Endodermal cell (in vitro differentiated cells): ENCODE data around the gene KMT2C. TPM values are rescaled to one million over a fixed set of nuclear protein-coding genes. Genes with fewer than 3 reads are reported as not detected.
"Not testable (repeated sequence)": the region's sequence is repeated elsewhere in the genome, so short reads cannot be mapped to it uniquely, and the experiment has no call there.

Experiments used
- DNase-seq: peaks from one replicate; pipeline ENCODE4 v3.0.0-alpha.2; 2017
- H3K27ac ChIP-seq: 2 replicates; pipeline ENCODE4 v1.5.1; 2013; ENCODE audit warnings: mild to moderate bottlenecking, low read depth, low read length, moderate library complexity
- H3K27me3 ChIP-seq: 2 replicates; pipeline ENCODE4 v1.6.1; 2013; ENCODE audit warnings: mild to moderate bottlenecking, low read length, moderate library complexity; ENCODE audit not compliant: insufficient read depth, control insufficient read depth, poor library complexity, severe bottlenecking
- H3K36me3 ChIP-seq: 2 replicates; pipeline ENCODE4 v1.7.0; 2013; ENCODE audit warnings: mild to moderate bottlenecking, low read length, moderate library complexity; ENCODE audit not compliant: control insufficient read depth, insufficient read depth
- H3K4me1 ChIP-seq: one replicate; pipeline ENCODE4 v1.7.0; 2013; ENCODE audit warnings: low read length; ENCODE audit not compliant: control insufficient read depth, insufficient read depth
- H3K4me3 ChIP-seq: 2 replicates; pipeline ENCODE4 v1.5.1; 2013; ENCODE audit warnings: mild to moderate bottlenecking, low read length, moderate library complexity
- H3K9ac ChIP-seq: 2 replicates; pipeline ENCODE4 v1.6.1; 2013; ENCODE audit warnings: mild to moderate bottlenecking, low read length, moderate library complexity; ENCODE audit not compliant: poor library complexity, severe bottlenecking; ENCODE audit errors: extremely low read depth
- H3K9me3 ChIP-seq: 2 replicates; pipeline ENCODE4 v1.6.1; 2013; ENCODE audit warnings: mild to moderate bottlenecking, low read length, moderate library complexity; ENCODE audit not compliant: control insufficient read depth
- H3K27ac Mint-ChIP-seq: 2 replicates; pipeline ENCODE4 v1.8.0; 2020; ENCODE audit warnings: mixed read lengths
- H3K27me3 Mint-ChIP-seq: 2 replicates; pipeline ENCODE4 v1.8.0; 2021; ENCODE audit warnings: mild to moderate bottlenecking, mixed read lengths; ENCODE audit not compliant: insufficient read depth
- H3K36me3 Mint-ChIP-seq: 2 replicates; pipeline ENCODE4 v1.8.0; 2020; ENCODE audit warnings: low read depth, mixed read lengths
- H3K4me1 Mint-ChIP-seq: 2 replicates; pipeline ENCODE4 v1.8.0; 2020; ENCODE audit warnings: mixed read lengths
- H3K4me3 Mint-ChIP-seq: 2 replicates; pipeline ENCODE4 v1.8.0; 2020; ENCODE audit warnings: mild to moderate bottlenecking, moderate library complexity, mixed read lengths
- H3K9me3 Mint-ChIP-seq: 2 replicates; pipeline ENCODE4 v1.8.0; 2020; ENCODE audit warnings: mild to moderate bottlenecking, mixed read lengths
- CTCF ChIP-seq: fragments of 200-600 bp; sonication (generic); conservative IDR thresholded peaks from 2 replicates; pipeline ENCODE4 v1.5.0; 2021; ENCODE audit warnings: antibody characterized with exemption, mild to moderate bottlenecking
- WGBS, 2 experiments: methylation state at CpG; one replicate each; pipeline versions ENCODE4 v1.1.5 to v1.1.7; 2013; ENCODE audit warnings: missing lambda C conversion rate in 2 of 2, mixed read lengths in 1 of 2; ENCODE audit not compliant: insufficient coverage in 1 of 2, insufficient read length in 1 of 2; 5-methylcytosine and 5-hydroxymethylcytosine counted together
- total RNA-seq, 2 donors: library from RNA; stranded (reverse); fragmentation: NEBNext Ultra II Directional in 1 of 2; extraction: Animal tissue kit (Norgen Biotek cat#: 25700) in 1 of 2; gene quantifications; 2 replicates in 1 of 2; 3 replicates in 1 of 2; pipeline ENCODE4 v1.2.1, GENCODE V29; 2021

Gene KMT2C
- total RNA-seq, 2 donors from 2014 or later, result 54.3 to 60.6 TPM

DNA sequence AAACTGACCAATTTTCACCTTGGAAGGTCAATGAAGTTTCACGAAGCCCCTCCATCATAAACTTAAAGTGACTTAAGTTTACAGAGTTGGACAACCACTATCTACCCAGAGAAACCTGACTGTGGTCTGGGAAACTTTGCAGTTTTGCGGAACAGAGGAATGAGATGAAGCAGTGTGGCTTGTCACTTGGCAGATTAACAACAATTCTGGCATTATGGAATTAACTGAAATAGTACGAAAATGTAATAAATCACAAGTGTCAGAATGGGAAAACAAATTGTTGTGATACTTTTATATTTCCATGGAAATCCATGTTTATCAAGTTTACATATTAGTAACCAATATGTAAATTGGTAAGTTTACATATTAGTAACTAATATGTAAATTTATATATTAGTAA lies 4.9 kb downstream of the KMT2C start:
- Mint-ChIP-seq H3K9me3 (peaks cover 1% of the 10 kb centered on the region), H3K36me3 (no peaks in the 10 kb centered on the region), H3K4me1 (peaks cover 20% of the 10 kb centered on the region), H3K4me3 (no peak overlapping the region), H3K27me3 (no peaks in the 10 kb centered on the region), H3K27ac (no peak overlapping the region)
- H3K36me3 ChIP-seq, result no peaks in the 10 kb centered on the region
- WGBS, 2 experiments, result 86 to 98% methylated on average over 1 to 3 of the region's 3 CpGs
- no peak for DNase-seq
- H3K9ac ChIP-seq, result no peak overlapping the region
- H3K27me3 ChIP-seq, result no peaks in the 10 kb centered on the region
- H3K9me3 ChIP-seq, result no peaks in the 10 kb centered on the region
- TF ChIP-seq CTCF, result no peak
- no peak overlapping the region for H3K27ac ChIP-seq
- H3K4me1 ChIP-seq, result no peaks in the 10 kb centered on the region
- no peak overlapping the region for H3K4me3 ChIP-seq

DNA sequence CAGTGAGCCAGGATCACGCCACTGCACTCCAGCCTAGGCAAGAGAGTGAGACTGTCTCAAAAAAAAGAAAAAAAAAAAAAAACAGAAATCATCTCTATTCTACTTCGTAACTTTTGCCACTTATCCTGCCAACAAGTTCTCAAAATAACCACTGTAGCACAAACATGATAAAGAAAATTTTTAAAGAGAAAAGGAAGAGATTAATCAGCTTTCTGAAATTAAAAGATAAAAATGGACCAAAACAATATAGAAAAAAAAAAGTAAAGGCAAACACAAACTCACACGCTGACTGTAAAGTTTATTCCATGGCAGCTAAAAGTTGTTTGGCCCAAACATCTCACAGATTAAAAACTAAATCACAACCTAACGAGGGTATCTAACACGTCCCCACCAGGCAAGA lies 5.7 kb downstream of the KMT2C start:
- H3K27me3 ChIP-seq, H3K4me3 ChIP-seq, H3K27ac Mint-ChIP-seq, H3K27me3 Mint-ChIP-seq, H3K27ac ChIP-seq, H3K36me3 Mint-ChIP-seq, H3K9ac ChIP-seq, H3K4me1 ChIP-seq, H3K36me3 ChIP-seq, H3K9me3 Mint-ChIP-seq, DNase-seq, H3K9me3 ChIP-seq, H3K4me3 Mint-ChIP-seq: not testable (repeated sequence)
- WGBS, 2 experiments, result 83 to 97% methylated on average over 1 to 4 of the region's 5 CpGs
- peaks cover 25% of the 10 kb centered on the region for H3K4me1 Mint-ChIP-seq

- no peaks in the 10 kb centered on the region for H3K27me3 ChIP-seq
- no peaks in the 10 kb centered on the region for H3K4me1 ChIP-seq
- Mint-ChIP-seq H3K9me3 (peaks cover 36% of the 10 kb centered on the region), H3K4me3 (no peak overlapping the region), H3K4me1 (peaks cover 16% of the 10 kb centered on the region), H3K36me3 (peaks cover 30% of the 10 kb centered on the region), H3K27me3 (no peaks in the 10 kb centered on the region), H3K27ac (no peak overlapping the region)
- H3K9me3 ChIP-seq, result peaks cover 28% of the 10 kb centered on the region
- no peak for TF ChIP-seq CTCF
- H3K36me3 ChIP-seq, result peaks cover 8% of the 10 kb centered on the region
- no peak overlapping the region for H3K4me3 ChIP-seq
- H3K27ac ChIP-seq, result no peak overlapping the region
- no peak for DNase-seq
- WGBS, 2 experiments, result 98 to 99% methylated on average over 7 to 8 of the region's 8 CpGs
- no peak overlapping the region for H3K9ac ChIP-seq
Observed at GRCh38 chr7:152424348-152425108, 11.3 kb downstream of the KMT2C start.

- H3K9ac ChIP-seq, result no peak overlapping the region
- no peaks in the 10 kb centered on the region for H3K4me1 ChIP-seq
- H3K27ac ChIP-seq, result no peak overlapping the region
- peaks cover 8% of the 10 kb centered on the region for H3K36me3 ChIP-seq
- H3K9me3 ChIP-seq, result peaks cover 28% of the 10 kb centered on the region
- Mint-ChIP-seq H3K27me3 (no peaks in the 10 kb centered on the region), H3K4me1 (peaks cover 15% of the 10 kb centered on the region), H3K27ac (no peak overlapping the region), H3K4me3 (no peak overlapping the region), H3K36me3 (peaks cover 35% of the 10 kb centered on the region), H3K9me3 (peaks cover 36% of the 10 kb centered on the region)
- DNase-seq, result no peak
- WGBS, 2 experiments, result 91 to 100% methylated on average over 2 to 3 of the region's 3 CpGs
- H3K4me3 ChIP-seq, result no peak overlapping the region
- no peaks in the 10 kb centered on the region for H3K27me3 ChIP-seq
- TF ChIP-seq CTCF, result no peak
Observed at GRCh38 chr7:152423991-152424347, 11.8 kb downstream of the KMT2C start.

DNA sequence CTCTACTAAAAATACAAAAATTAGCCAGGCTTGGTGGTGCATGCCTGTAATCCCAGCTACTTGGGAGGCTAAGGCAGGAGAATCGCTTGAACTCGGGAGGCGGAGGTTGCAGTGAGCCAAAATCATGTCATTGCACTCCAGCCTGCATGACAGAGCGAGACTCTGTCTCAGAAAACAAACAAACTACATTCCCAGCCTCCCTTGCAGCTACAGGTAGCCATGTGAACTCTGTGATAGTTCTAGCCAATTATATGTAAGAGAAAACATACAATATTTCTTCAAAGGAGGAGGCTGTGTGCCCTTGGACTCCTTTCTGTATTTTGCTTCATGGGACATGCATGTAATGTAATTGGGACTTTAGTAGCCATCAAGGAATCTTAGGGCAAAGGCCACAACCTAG lies 12.6 kb downstream of the KMT2C start:
- not testable (repeated sequence) for H3K27me3 ChIP-seq, H3K4me3 Mint-ChIP-seq, H3K27me3 Mint-ChIP-seq, H3K27ac Mint-ChIP-seq, H3K4me1 ChIP-seq, H3K9ac ChIP-seq, H3K4me3 ChIP-seq, H3K27ac ChIP-seq, DNase-seq
- Mint-ChIP-seq H3K9me3 (peaks cover 36% of the 10 kb centered on the region), H3K4me1 (peaks cover 10% of the 10 kb centered on the region), H3K36me3 (peaks cover 40% of the 10 kb centered on the region)
- Histone ChIP-seq H3K9me3 (peaks cover 32% of the 10 kb centered on the region), H3K36me3 (peaks cover 12% of the 10 kb centered on the region)
- WGBS, 2 experiments, result 94 to 98% methylated on average over 4 of the region's 4 CpGs
